Hippocampal formation (tissue), 2 donors: ENCODE measurements around the gene SNCAIP.

Experiments used
- DNase-seq, 2 donors: peaks; one replicate each; lab custom pipeline; 2025; lab: John Stamatoyannopoulos, UW

SNCAIP gene

GRCh38 chr5:122400341-122400740, 88.3 kb downstream of the SNCAIP start:
- DNase-seq: no peak

- DNase-seq: peak in 1 of 2 donors; percentile 9
Measured at GRCh38 chr5:122400938-122401337, 88.9 kb downstream of the SNCAIP start.

GRCh38 chr5:122401976-122402725, 90.1 kb downstream of the SNCAIP start:
- DNase-seq: no peak

GRCh38 chr5:122402955-122403685, 91.1 kb downstream of the SNCAIP start:
- DNase-seq: no peak

GRCh38 chr5:122404018-122404417, 92.0 kb downstream of the SNCAIP start:
- DNase-seq: no peak

- no peak for DNase-seq
Measured at GRCh38 chr5:122404653-122405362, 92.8 kb downstream of the SNCAIP start.

GRCh38 chr5:122405751-122406150, 93.7 kb downstream of the SNCAIP start:
- DNase-seq: no peak

GRCh38 chr5:122406181-122406580, 94.1 kb downstream of the SNCAIP start:
- no peak for DNase-seq

GRCh38 chr5:122408592-122409224, 96.7 kb downstream of the SNCAIP start:
- DNase-seq: no peak

- DNase-seq: no peak
Measured at GRCh38 chr5:122412966-122413365, 100.9 kb downstream of the SNCAIP start.

- DNase-seq: no peak
Measured at GRCh38 chr5:122413722-122414121, 101.7 kb downstream of the SNCAIP start.

- peak; percentile 48 to 75 for DNase-seq
Measured at GRCh38 chr5:122415030-122415800, 103.2 kb downstream of the SNCAIP start.

GRCh38 chr5:122415801-122416120, 103.7 kb downstream of the SNCAIP start:
- no peak for DNase-seq

- no peak for DNase-seq
Measured at GRCh38 chr5:122419142-122419894, 107.3 kb downstream of the SNCAIP start.

GRCh38 chr5:122420091-122420490, 108.1 kb downstream of the SNCAIP start:
- DNase-seq: no peak

GRCh38 chr5:122420537-122421236, 108.7 kb downstream of the SNCAIP start:
- no peak for DNase-seq

- no peak for DNase-seq
Measured at GRCh38 chr5:122421374-122422079, 109.5 kb downstream of the SNCAIP start.

- no peak for DNase-seq
Measured at GRCh38 chr5:122423221-122423620, 111.2 kb downstream of the SNCAIP start.

GRCh38 chr5:122424132-122424531, 112.1 kb downstream of the SNCAIP start:
- peak in 1 of 2 donors; percentile 79 for DNase-seq

GRCh38 chr5:122426301-122426700, 114.3 kb downstream of the SNCAIP start:
- DNase-seq: no peak
